ENCODE results near the gene TBX4. TPM values are rescaled to one million over a fixed set of nuclear protein-coding genes. Genes with fewer than 3 reads are reported as not detected.
"Not testable (repeated sequence)": the region's sequence is repeated elsewhere in the genome, so short reads cannot be mapped to it uniquely, and the experiment has no call there.

TBX4 gene
- polyA plus RNA-seq, 1 donor (not counting 4 experiments of a cell fraction or from before 2014, with no cell fraction given) = 0.04 TPM

DNA sequence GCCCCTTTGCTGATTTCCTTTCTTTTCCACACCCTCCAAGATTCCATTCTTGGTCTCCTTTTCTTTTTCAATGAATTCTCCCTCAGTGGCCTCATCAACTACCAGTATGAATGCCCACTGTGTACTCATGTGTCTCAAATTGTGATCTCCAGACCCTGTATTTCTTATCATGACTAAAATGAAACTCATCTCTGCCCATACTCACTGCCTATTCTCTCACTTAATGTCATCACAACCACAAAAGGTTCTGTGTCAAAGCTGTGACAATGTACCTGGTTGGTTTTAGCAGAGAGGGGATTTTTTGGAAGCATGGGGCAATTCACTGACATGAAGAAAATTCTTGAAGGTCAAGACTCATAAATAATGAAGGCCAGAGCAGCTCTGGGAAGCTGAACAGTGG, 11.5 kb upstream of the TBX4 start:
- no peak for TF ChIP-seq EZH2 (IDR thresholded peaks at IDR 0.05; ENCODE audit: low read length)
- TF ChIP-seq, protein P1, sequence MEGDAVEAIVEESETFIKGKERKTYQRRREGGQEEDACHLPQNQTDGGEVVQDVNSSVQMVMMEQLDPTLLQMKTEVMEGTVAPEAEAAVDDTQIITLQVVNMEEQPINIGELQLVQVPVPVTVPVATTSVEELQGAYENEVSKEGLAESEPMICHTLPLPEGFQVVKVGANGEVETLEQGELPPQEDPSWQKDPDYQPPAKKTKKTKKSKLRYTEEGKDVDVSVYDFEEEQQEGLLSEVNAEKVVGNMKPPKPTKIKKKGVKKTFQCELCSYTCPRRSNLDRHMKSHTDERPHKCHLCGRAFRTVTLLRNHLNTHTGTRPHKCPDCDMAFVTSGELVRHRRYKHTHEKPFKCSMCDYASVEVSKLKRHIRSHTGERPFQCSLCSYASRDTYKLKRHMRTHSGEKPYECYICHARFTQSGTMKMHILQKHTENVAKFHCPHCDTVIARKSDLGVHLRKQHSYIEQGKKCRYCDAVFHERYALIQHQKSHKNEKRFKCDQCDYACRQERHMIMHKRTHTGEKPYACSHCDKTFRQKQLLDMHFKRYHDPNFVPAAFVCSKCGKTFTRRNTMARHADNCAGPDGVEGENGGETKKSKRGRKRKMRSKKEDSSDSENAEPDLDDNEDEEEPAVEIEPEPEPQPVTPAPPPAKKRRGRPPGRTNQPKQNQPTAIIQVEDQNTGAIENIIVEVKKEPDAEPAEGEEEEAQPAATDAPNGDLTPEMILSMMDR (optimal IDR thresholded peaks at IDR 0.05 in 1 of 3, IDR thresholded peaks at IDR 0.05 in 1 of 3, conservative IDR thresholded peaks at IDR 0.05 in 1 of 3; ENCODE audit: extremely low read depth in 1 of 3, insufficient read depth in 2 of 3, low read length in 3 of 3) = no peak
- H3K27me3 ChIP-seq (ENCODE audit: control insufficient read depth, extremely low read depth, insufficient read depth, low read length) = peaks cover 7% of the 10 kb centered on the region
- no peaks in the 10 kb centered on the region for H4K20me1 ChIP-seq (ENCODE audit: control insufficient read depth, extremely low read depth, insufficient read depth, low read length)
- no peak for DNase-seq (ENCODE audit: low read depth, low spot score)
- H3K27ac ChIP-seq (ENCODE audit: control insufficient read depth, insufficient read depth, low read length) = no peak overlapping the region
- no peaks in the 10 kb centered on the region for H3K36me3 ChIP-seq (ENCODE audit: control insufficient read depth in 2 of 2, extremely low read depth in 1 of 2, insufficient read depth in 2 of 2, low read length in 2 of 2)
- H3K4me1 ChIP-seq (ENCODE audit: control insufficient read depth, extremely low read depth, insufficient read depth, low read length) = no peaks in the 10 kb centered on the region
- no peaks in the 10 kb centered on the region for H3K9me3 ChIP-seq (ENCODE audit: control insufficient read depth, low read depth, low read length)
- H3K9me1 ChIP-seq (ENCODE audit: control insufficient read depth, extremely low read depth, insufficient read depth, low read length) = no peaks in the 10 kb centered on the region
- dilution Hi-C loops (cut with MboI; ENCODE audit: extremely low pct_ligation_motif_present, low sequenced_read_pairs) = no loop called here
- no peaks in the 10 kb centered on the region for H3K79me2 ChIP-seq (ENCODE audit: control insufficient read depth, insufficient read depth, low read length)
- FAIRE-seq = no peak
- H2AFZ ChIP-seq (ENCODE audit: control insufficient read depth, low read length) = no peak overlapping the region
- no peak overlapping the region for H3K9ac ChIP-seq (ENCODE audit: control insufficient read depth, extremely low read depth, insufficient read depth, low read length)
- H3K4me2 ChIP-seq (ENCODE audit: control insufficient read depth, extremely low read depth, insufficient read depth, low read depth, low read length) = no peak overlapping the region
- no peak overlapping the region for H3K4me3 ChIP-seq (ENCODE audit: control insufficient read depth in 2 of 3, extremely low read depth in 1 of 3, insufficient read depth in 2 of 3, low read depth in 1 of 3, low read length in 3 of 3)

DNA sequence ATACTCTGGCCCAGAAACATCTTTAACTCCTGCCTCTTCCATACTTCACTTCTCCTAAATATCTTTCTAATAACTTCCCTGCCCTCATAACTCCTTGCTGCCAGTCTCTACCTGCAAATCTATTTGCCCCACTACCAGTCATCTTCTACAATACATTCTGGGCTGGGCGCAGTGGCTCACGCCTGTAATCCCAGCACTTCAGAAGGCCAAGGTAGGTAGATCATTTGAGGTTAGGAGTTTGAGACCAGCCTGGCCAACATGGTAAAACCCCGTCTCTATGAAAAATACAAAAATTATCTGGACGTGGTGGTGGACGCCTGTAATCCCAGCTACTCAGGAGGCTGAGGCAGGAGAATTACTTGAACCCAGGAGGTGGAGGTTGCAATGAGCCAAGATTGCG, 10.7 kb upstream of the TBX4 start:
- H3K27ac ChIP-seq (ENCODE audit: control insufficient read depth, insufficient read depth, low read length); H2AFZ ChIP-seq (ENCODE audit: control insufficient read depth, low read length); FAIRE-seq; H4K20me1 ChIP-seq (ENCODE audit: control insufficient read depth, extremely low read depth, insufficient read depth, low read length); DNase-seq (ENCODE audit: low read depth, low spot score); H3K4me1 ChIP-seq (ENCODE audit: control insufficient read depth, extremely low read depth, insufficient read depth, low read length); H3K9ac ChIP-seq (ENCODE audit: control insufficient read depth, extremely low read depth, insufficient read depth, low read length); H3K27me3 ChIP-seq (ENCODE audit: control insufficient read depth, extremely low read depth, insufficient read depth, low read length); H3K4me3 ChIP-seq (ENCODE audit: control insufficient read depth in 2 of 3, extremely low read depth in 1 of 3, insufficient read depth in 2 of 3, low read depth in 1 of 3, low read length in 3 of 3); H3K9me1 ChIP-seq (ENCODE audit: control insufficient read depth, extremely low read depth, insufficient read depth, low read length); H3K36me3 ChIP-seq (ENCODE audit: control insufficient read depth in 2 of 2, extremely low read depth in 1 of 2, insufficient read depth in 2 of 2, low read length in 2 of 2); H3K9me3 ChIP-seq (ENCODE audit: control insufficient read depth, low read depth, low read length); H3K79me2 ChIP-seq (ENCODE audit: control insufficient read depth, insufficient read depth, low read length); H3K4me2 ChIP-seq (ENCODE audit: control insufficient read depth, extremely low read depth, insufficient read depth, low read depth, low read length); dilution Hi-C loops (cut with MboI; ENCODE audit: extremely low pct_ligation_motif_present, low sequenced_read_pairs): not testable (repeated sequence)

DNA sequence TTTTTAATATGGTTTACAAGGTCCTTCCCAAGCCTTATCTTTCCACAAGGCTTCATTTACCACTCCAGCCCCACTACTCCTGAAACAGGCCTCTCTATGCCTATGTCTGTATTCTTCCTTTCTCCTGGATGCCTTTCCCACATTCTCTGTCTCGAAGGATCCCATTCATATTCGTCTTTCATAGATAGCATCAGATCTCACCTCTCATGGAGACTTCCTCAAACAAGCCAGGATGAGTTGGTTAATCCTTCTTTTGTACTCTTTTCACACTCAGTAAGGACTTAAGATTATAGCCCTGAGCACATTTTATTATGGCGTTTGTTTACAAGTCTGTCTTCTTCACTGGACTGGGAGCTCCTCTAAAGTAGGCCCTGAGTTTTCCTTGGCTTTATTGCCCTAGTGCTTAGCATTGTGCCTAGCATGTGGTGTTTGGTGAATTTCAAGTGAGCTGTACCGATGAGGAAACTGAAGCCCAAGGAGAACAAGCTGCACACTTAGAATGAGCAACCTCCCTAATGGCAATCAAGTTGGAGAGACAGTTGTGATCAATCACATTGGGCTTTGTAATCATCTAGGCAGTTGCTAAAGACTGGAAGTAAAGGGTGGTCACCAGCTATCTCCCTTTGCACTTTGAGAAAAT, 10.0 kb upstream of the TBX4 start:
- peaks cover 10% of the 10 kb centered on the region for H3K27me3 ChIP-seq (ENCODE audit: control insufficient read depth, extremely low read depth, insufficient read depth, low read length)
- no peak overlapping the region for H3K9ac ChIP-seq (ENCODE audit: control insufficient read depth, extremely low read depth, insufficient read depth, low read length)
- DNase-seq (ENCODE audit: low read depth, low spot score) (no peak), FAIRE-seq (no peak)
- H3K4me2 ChIP-seq (ENCODE audit: control insufficient read depth, extremely low read depth, insufficient read depth, low read depth, low read length) = no peak overlapping the region
- H3K9me1 ChIP-seq (ENCODE audit: control insufficient read depth, extremely low read depth, insufficient read depth, low read length) = no peaks in the 10 kb centered on the region
- no peaks in the 10 kb centered on the region for H3K79me2 ChIP-seq (ENCODE audit: control insufficient read depth, insufficient read depth, low read length)
- no peak overlapping the region for H2AFZ ChIP-seq (ENCODE audit: control insufficient read depth, low read length)
- no peak overlapping the region for H3K27ac ChIP-seq (ENCODE audit: control insufficient read depth, insufficient read depth, low read length)
- no peak overlapping the region for H3K4me3 ChIP-seq (ENCODE audit: control insufficient read depth in 2 of 3, extremely low read depth in 1 of 3, insufficient read depth in 2 of 3, low read depth in 1 of 3, low read length in 3 of 3)
- H3K36me3 ChIP-seq (ENCODE audit: control insufficient read depth in 2 of 2, extremely low read depth in 1 of 2, insufficient read depth in 2 of 2, low read length in 2 of 2) = no peaks in the 10 kb centered on the region
- dilution Hi-C loops (cut with MboI; ENCODE audit: extremely low pct_ligation_motif_present, low sequenced_read_pairs) = no loop called here
- no peaks in the 10 kb centered on the region for H4K20me1 ChIP-seq (ENCODE audit: control insufficient read depth, extremely low read depth, insufficient read depth, low read length)
- no peaks in the 10 kb centered on the region for H3K4me1 ChIP-seq (ENCODE audit: control insufficient read depth, extremely low read depth, insufficient read depth, low read length)
- no peak for TF ChIP-seq EZH2 (IDR thresholded peaks at IDR 0.05; ENCODE audit: low read length)
- TF ChIP-seq, protein P1 (optimal IDR thresholded peaks at IDR 0.05 in 1 of 3, IDR thresholded peaks at IDR 0.05 in 1 of 3, conservative IDR thresholded peaks at IDR 0.05 in 1 of 3; ENCODE audit: extremely low read depth in 1 of 3, insufficient read depth in 2 of 3, low read length in 3 of 3) = no peak
- H3K9me3 ChIP-seq (ENCODE audit: control insufficient read depth, low read depth, low read length) = no peaks in the 10 kb centered on the region
